ENCODE data around the gene ABTB2.

ABTB2 gene

GRCh38 chr11:34313099-34313517, 44.7 kb downstream of the ABTB2 start:
- no peak for DNase-seq

- no peak for DNase-seq
These were observed 46.7 kb downstream of the ABTB2 start for GRCh38 chr11:34311126-34311525.

DNA sequence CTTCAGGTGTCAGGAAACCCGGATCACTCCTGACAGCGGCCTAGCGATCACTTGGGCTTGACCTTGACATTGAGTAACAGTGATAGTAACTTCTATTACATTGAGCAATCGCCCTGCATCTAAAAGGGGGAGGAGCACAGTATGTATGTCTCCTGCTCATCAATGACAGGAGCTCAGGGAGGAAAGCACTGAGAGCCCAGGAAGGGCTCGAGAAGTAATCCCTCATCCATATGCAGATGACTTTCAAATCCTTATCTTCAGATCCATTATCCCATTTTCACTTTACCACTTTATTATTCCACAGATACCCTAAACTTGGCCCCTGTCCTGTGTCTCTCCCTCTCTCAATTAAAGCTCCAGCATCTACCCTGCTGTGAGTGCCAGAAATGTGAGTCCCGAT, 47.8 kb downstream of the ABTB2 start:
- DNase-seq: no peak

GRCh38 chr11:34308913-34309585, 48.8 kb downstream of the ABTB2 start:
- no peak for DNase-seq

DNA sequence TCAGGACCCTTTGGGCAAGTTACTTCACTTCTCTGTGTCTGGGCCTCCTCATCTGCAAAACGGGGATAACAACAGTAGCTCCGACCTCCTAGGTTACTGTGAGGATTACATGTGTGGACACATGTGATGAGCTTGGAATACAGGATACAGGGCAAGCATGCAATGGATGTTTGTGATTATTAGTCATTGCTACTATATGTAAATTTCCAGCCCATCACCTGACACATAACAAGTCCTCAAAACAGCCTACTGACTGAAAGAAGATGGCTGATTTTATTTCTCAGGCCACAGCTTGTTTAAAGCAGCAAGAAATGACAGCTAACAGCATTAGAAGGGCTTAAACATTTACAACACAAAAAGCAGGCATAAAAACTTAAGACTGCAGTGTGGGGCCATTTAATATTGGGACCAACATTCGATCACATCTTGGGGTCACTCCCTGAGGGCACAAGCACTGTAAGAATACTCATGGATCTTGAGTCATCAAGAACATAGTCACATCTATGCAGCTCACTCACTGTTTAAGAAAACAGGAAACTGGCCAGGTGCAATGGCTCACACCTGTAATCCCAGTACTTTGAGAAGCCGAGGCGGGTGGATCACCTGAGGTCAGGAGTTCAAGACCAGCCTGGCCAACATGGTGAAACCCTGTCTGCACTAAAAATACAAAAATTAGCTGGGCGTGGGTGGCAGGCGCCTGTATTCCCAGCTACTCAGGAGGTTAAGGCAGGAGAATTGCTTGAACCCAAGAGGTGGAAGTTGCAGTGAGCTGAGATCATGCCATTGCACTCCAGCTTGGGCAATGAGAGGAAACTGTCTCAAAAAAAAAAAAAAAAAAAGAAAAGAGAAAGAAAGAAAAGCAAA, 49.5 kb downstream of the ABTB2 start:
- DNase-seq: no peak

DNA sequence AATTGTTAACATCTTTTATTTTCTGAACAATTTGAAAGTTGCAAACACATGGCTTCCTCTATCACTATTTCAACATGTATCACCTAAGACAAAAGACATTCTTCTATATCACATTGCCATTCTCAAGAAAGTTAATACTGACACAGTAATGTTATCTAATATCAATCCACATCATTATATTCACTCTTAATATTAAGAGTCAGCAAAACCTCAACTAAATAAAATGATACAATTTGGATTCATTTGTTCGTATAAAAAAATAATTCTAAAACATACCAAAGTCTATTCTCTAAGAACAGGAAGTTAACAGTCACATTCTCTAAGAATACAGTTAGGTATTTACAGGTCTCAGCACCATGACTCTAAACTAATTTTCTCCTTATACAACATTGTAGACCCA, 52.0 kb downstream of the ABTB2 start:
- DNase-seq: no peak

- DNase-seq: no peak
These were observed 52.6 kb downstream of the ABTB2 start for GRCh38 chr11:34305193-34305592.

- no peak for DNase-seq
These were observed 54.7 kb downstream of the ABTB2 start for GRCh38 chr11:34303028-34303570.

GRCh38 chr11:34302046-34302921, 55.5 kb downstream of the ABTB2 start:
- peak; percentile 13 for DNase-seq

- peak; percentile 17 for DNase-seq
These were observed 56.9 kb downstream of the ABTB2 start for GRCh38 chr11:34300926-34301295.

GRCh38 chr11:34300026-34300925, 57.5 kb downstream of the ABTB2 start:
- peak; percentile 21 for DNase-seq

- no peak for DNase-seq
These were observed 58.4 kb downstream of the ABTB2 start for GRCh38 chr11:34299284-34299972.

DNA sequence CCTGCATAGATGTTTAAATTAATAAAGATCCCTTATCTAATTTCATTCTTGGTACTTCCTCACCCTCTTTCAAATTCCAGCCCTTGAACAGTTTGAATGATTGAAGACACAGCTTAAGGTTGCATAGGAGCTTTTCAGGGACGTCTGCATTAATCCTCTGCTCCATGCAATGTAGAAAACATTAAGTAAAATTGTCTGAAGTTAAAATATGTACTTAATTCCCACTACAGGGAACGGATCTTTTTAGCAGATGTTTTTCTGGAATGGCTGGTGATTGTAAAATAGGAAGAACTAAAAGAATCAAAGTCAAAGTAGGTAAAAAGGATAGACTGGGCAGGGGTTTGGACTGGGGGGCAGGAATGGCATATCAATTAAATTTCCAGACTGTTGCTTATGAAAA, 58.9 kb downstream of the ABTB2 start:
- no peak for DNase-seq

DNA sequence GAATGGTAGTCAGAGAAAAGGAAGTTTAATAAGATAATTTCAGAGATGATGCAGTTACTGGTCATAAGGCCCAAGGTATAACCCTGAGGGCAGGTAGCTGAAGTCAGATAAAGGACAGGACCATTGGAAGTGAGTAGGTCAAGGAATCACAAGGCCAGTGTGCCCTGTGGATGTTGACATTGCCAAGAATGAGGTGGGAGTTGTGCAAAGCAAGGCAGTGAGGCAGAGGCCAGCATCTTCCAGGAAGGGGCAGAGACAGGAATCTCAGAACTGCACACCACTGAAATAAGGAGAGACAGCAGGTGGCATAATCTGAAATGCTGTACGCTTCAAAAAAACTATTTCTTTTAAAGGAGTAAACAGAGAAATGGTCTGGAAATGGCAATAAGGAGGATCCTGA, 61.4 kb downstream of the ABTB2 start:
- DNase-seq: no peak

DNA sequence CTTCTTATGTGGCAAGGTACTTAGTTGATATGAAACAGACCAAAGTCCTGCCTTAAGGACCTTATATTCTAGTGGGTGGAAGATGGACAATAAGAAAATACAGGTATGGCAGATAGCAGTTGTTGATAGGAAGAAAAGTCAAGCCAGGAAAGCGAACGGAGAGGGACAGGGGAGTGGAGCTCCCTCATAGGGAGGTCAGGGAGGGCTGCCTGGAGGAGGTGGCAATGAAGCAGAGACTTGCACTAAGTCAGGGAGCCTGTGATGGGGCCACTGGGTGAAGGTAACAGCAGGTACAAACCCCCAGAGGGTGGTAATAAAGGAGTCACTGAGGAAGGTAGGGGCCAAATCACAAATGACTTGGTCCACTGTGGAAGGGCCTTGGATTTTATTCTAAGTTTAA, 65.3 kb downstream of the ABTB2 start:
- no peak for DNase-seq

DNA sequence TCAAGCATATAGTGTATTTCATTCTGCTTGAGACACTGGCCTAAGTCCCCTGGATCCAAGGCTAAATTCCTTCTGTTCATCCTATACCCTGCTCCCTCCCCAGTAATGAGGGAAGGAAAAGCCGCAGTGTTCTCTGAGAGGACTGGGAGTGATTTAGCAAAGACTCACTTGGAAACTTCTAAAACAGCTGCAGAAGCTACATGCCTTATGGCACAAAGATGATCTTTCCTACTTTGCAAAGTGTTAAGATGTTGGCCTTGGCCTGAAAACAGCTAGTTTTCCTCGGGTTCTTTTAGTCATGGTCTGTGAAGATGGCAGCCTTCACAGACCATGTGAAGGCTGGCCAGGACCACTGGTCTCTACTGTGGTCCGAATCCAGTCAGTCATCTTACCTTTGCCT, 65.7 kb downstream of the ABTB2 start:
- no peak for DNase-seq

GRCh38 chr11:34290926-34291325, 66.9 kb downstream of the ABTB2 start:
- no peak for DNase-seq

- no peak for DNase-seq
These were observed 69.3 kb downstream of the ABTB2 start for GRCh38 chr11:34288492-34288891.

DNA sequence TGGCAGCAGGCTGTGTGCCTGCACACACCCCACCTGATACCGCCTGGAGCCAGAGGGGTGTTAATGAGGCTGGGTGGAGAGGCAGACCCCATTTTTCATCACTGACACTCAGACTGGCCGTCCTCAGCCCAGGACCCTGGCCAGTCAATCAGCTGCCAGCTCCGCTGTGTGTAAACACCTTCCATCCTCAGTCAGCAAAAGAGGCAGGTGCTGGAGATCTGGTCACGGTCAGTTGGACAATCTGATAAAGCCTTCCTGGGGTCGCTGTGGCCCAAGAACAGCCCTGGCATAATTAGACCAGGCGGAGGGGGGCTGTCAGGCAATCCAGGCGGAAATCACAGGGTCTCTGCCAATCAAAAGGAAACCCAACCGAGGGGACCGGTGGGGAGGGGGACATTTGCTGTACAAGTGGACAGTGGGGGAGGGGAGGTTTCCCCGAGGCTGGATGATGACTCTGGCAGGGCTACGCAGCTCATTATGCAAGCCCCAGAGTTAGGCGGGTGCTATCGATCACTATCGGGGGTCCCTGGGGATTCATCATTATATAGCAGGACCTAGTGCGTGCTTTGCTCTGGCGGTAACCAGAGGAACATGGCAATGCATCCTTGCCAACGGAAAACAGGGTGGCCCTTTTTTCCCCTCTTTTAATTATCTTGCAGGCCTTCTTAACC, 72.9 kb downstream of the ABTB2 start:
- DNase-seq: no peak

DNA sequence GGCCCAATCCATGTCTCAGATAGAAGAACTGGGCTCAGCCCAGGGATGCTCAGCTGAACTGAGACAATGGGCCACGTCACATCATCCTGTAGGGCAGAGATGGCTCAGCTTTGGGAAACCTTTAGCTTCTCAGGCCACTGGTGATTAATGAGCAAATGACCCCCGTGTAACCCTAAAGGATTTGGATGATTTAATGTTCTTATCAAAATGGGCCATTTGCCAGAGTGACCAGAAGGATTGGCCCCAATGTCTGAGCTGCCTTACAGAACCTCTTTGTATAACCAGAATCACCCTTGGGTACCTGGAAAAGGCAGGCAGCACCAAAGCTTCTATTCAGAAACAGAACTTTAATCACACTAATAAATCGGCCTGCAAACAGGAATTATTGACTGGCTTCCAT, 73.7 kb downstream of the ABTB2 start:
- DNase-seq: no peak
